Prostate gland (tissue), 2 donors: ENCODE measurements around the gene SEMA7A. TPM values are rescaled to one million over a fixed set of nuclear protein-coding genes. Genes with fewer than 3 reads are reported as not detected.

Experiments used
- DNase-seq: peaks from one replicate; pipeline ENCODE4 v3.0.0-alpha.2; 2019; ENCODE audit warnings: low spot score
- H3K27ac ChIP-seq, 2 donors: fragments of 200-600 bp; sonication (generic); 2 replicates each; pipeline ENCODE4 v1.5.1; 2017 to 2019
- H3K27me3 ChIP-seq: fragments of 200-600 bp; sonication (generic); replicated peaks from 2 replicates; pipeline ENCODE4 v1.5.1; 2019; ENCODE audit not compliant: insufficient read depth
- H3K36me3 ChIP-seq, 2 donors: fragments of 200-600 bp; sonication (generic); 1 replicate in 1 of 2; 2 replicates in 1 of 2; pipeline versions ENCODE4 v1.5.1 to v1.8.1; 2017 to 2019
- H3K4me1 ChIP-seq: fragments of 200-600 bp; sonication (generic); replicated peaks from 2 replicates; pipeline ENCODE4 v1.5.1; 2019
- H3K4me3 ChIP-seq, 2 donors: fragments of 200-600 bp; sonication (generic); 2 replicates each; pipeline ENCODE4 v1.5.1; 2017 to 2019
- H3K9me3 ChIP-seq: fragments of 200-600 bp; sonication (generic); 2 replicates; pipeline ENCODE4 v1.5.1; 2017
- POLR2A ChIP-seq: fragments of 450-650 bp; IDR thresholded peaks from one replicate; pipeline ENCODE4 v1.6.1; 2016; ENCODE audit warnings: antibody characterized with exemption, mild to moderate bottlenecking
- POLR2AphosphoS5 ChIP-seq: sonication (generic); formaldehyde crosslinking; IDR thresholded peaks from one replicate; pipeline ENCODE4 v1.6.1; 2017; ENCODE audit warnings: antibody characterized with exemption
- WGBS: methylation state at CpG from one replicate; pipeline ENCODE4 v1.1.5; 2018; 5-methylcytosine and 5-hydroxymethylcytosine counted together
- intact Hi-C: fragments of 100-400 bp; cut with DNase I; formaldehyde crosslinking; loops from one replicate; pipeline ENCODE4 v1.14.2; 2022
- total RNA-seq, 2 donors: library from RNA; depleted of rRNA; stranded (reverse); fragments of >200 nt; gene quantifications; one replicate each; pipeline ENCODE4 v1.1.0, GENCODE V29; 2016
- TF ChIP-seq, protein P1 (sequence below), 4 experiments: fragments of 200-600 bp in 2 of 4; fragments of 450-650 bp in 2 of 4; sonication (generic) in 2 of 4; IDR thresholded peaks; 1 replicate in 3 of 4; 2 replicates in 1 of 4; pipeline ENCODE4 v1.5.1; 2016 to 2019; ENCODE audit warnings: antibody characterized with exemption in 4 of 4, mild to moderate bottlenecking in 2 of 4, moderate library complexity in 2 of 4

SEMA7A gene
- total RNA-seq, 2 donors from 2014 or later, result 1.3 to 171 TPM

DNA sequence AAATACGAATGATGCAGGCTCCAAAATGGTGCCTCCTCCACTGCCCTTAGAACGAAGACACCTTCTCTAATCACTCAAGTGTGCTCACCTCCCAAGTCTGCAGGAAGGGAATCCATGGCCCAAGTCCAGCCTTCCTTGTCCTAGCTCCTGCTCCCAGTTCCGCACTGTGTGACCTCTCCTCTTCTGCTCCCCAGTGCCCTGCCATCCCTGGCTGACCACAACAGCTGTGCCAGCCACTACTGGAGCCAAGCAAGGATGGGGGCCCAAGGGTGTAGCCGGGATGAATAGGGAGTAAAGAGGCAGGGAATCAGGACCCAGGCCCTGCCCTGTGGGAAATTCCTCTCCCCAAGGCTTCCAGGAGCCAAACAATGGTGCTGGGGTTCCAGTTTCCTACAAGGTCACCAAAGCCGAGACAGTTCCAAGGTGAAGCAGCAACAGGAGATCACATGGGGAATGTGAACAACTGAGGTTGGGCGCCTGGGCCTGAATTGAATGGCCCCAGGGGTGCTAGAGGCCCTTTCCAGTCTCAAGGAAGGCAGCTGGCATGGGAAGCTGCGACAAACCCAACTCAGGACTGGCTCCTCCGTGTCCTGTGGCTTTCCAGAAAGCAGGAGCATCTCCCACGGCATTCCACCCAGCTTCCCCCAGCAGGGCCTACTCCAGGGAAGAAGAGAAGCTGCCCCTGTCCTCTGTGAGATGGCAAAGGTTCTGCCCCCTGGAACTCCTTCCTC lies 20.2 kb downstream of the SEMA7A start:
- no peaks in the 10 kb centered on the region for H3K9me3 ChIP-seq
- no peak for TF ChIP-seq POLR2AphosphoS5
- TF ChIP-seq, protein P1, sequence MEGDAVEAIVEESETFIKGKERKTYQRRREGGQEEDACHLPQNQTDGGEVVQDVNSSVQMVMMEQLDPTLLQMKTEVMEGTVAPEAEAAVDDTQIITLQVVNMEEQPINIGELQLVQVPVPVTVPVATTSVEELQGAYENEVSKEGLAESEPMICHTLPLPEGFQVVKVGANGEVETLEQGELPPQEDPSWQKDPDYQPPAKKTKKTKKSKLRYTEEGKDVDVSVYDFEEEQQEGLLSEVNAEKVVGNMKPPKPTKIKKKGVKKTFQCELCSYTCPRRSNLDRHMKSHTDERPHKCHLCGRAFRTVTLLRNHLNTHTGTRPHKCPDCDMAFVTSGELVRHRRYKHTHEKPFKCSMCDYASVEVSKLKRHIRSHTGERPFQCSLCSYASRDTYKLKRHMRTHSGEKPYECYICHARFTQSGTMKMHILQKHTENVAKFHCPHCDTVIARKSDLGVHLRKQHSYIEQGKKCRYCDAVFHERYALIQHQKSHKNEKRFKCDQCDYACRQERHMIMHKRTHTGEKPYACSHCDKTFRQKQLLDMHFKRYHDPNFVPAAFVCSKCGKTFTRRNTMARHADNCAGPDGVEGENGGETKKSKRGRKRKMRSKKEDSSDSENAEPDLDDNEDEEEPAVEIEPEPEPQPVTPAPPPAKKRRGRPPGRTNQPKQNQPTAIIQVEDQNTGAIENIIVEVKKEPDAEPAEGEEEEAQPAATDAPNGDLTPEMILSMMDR (IDR thresholded peaks at IDR 0.05), result no peak
- no peak for TF ChIP-seq POLR2A
- WGBS, result 88% methylated on average over 9 of the region's 9 CpGs
- H3K4me3 ChIP-seq, result no peak overlapping the region
- no peaks in the 10 kb centered on the region for H3K4me1 ChIP-seq
- H3K27me3 ChIP-seq, result no peaks in the 10 kb centered on the region
- no peaks in the 10 kb centered on the region for H3K36me3 ChIP-seq
- no peak for DNase-seq
- intact Hi-C loops, result no loop called here
- H3K27ac ChIP-seq, result no peak overlapping the region

DNA sequence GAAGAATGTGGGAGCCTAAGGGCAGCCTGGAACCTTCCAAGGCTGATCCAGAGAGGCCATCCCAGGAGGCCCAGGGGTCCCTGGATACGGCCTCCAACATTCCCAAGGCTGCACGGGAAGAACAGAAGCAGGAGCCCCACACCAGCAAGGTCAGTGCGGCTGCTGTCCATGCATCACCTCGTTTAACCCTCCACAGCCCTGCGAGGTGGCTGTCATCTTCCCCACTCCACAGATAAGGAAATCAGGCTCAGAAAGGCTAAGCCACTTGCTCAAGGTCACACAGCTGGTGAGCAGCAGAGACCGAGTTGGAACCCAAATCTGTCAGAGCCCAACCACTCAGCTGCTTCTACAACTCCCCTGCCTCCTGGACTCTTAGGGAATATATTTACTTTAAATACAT lies 21.6 kb downstream of the SEMA7A start:
- WGBS, result 80% methylated on average over 6 of the region's 6 CpGs
- H3K36me3 ChIP-seq, result no peaks in the 10 kb centered on the region

GRCh38 chr15:74411686-74412085 lies 22.1 kb downstream of the SEMA7A start:
- Histone ChIP-seq H3K9me3 (no peaks in the 10 kb centered on the region), H3K27me3 (no peaks in the 10 kb centered on the region), H3K27ac (no peak overlapping the region), H3K4me3 (no peak overlapping the region), H3K4me1 (no peaks in the 10 kb centered on the region), H3K36me3 (no peaks in the 10 kb centered on the region)
- TF ChIP-seq, protein P1 (IDR thresholded peaks at IDR 0.05), result no peak
- TF ChIP-seq POLR2A (no peak), POLR2AphosphoS5 (no peak)
- intact Hi-C loops, result no loop called here
- 91% methylated on average over 12 of the region's 12 CpGs for WGBS
- no peak for DNase-seq

More for the DNA sequence above, 21.6 kb downstream of the SEMA7A start:
- H3K27me3 ChIP-seq, result no peaks in the 10 kb centered on the region
- no peak for DNase-seq
- no peak overlapping the region for H3K27ac ChIP-seq
- no peaks in the 10 kb centered on the region for H3K9me3 ChIP-seq
- H3K4me1 ChIP-seq, result no peaks in the 10 kb centered on the region
- no peak overlapping the region for H3K4me3 ChIP-seq
- TF ChIP-seq POLR2AphosphoS5 (no peak), POLR2A (no peak)
- TF ChIP-seq, protein P1 (IDR thresholded peaks at IDR 0.05), result no peak
- intact Hi-C loops, result no loop called here

DNA sequence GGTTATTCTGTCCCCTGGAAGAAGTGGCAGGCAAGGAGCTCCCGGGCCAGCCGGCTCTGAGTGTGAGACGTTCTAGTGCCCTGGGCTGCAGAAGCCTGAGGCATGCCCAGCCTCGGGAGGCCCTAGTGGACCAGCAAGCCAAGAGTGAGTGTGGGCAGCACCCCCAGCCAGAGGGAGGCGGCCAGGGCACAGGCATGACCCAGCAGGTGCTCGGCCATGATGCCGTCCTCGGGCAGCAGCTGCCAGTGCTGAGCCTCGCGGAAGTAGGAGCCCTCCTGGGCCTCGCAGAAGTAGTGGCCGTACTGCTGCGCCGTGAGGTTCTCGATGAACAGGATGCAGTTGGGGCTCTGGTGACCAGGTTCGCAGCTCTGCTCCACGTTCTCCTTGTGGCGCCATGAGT lies 23.3 kb downstream of the SEMA7A start:
- no peaks in the 10 kb centered on the region for H3K4me1 ChIP-seq
- no peaks in the 10 kb centered on the region for H3K9me3 ChIP-seq
- TF ChIP-seq POLR2A (no peak), POLR2AphosphoS5 (no peak)
- TF ChIP-seq, protein P1 (IDR thresholded peaks at IDR 0.05), result no peak
- no peaks in the 10 kb centered on the region for H3K36me3 ChIP-seq
- no peak overlapping the region for H3K27ac ChIP-seq
- H3K4me3 ChIP-seq, result no peak overlapping the region
- DNase-seq, result no peak
- intact Hi-C loops, result no loop called here
- WGBS, result 94% methylated on average over 18 of the region's 18 CpGs
- peaks cover 3% of the 10 kb centered on the region for H3K27me3 ChIP-seq

DNA sequence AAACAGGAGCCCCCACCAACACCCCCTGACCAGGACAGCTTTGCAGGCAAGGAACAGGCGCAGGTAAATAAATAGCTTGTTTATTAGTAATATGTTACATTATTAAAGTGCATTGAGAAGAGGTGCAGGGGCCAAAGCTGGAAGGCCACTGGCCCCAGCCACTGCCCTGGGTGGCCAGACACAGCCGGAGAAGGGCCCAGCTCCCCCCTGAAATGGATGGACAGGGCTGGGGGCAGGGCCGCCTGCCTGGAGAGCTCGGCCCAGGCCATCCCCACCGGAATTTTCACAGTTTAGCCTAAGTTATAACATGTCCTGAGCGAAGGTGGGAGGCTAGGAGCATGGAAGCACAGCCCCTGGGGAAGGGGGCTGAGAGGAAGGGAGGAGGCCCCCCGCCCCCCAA lies 24.5 kb downstream of the SEMA7A start:
- H3K4me3 ChIP-seq, result no peak overlapping the region
- no peak overlapping the region for H3K27ac ChIP-seq
- H3K36me3 ChIP-seq, result no peaks in the 10 kb centered on the region
- intact Hi-C loops, result no loop called here
- no peak for DNase-seq
- TF ChIP-seq POLR2A, result no peak
- no peaks in the 10 kb centered on the region for H3K9me3 ChIP-seq
- peaks cover 3% of the 10 kb centered on the region for H3K27me3 ChIP-seq
- no peaks in the 10 kb centered on the region for H3K4me1 ChIP-seq
- WGBS, result 76% methylated on average over 7 of the region's 7 CpGs
